Loucy (cell line): ENCODE measurements around the gene AKR7A2.

Source experiments
- H2AFZ ChIP-seq: fragments of 200-600 bp; sonication (generic); 2 replicates; pipeline ENCODE4 v1.6.0; 2016; ENCODE audit warnings: antibody characterized with exemption, mild to moderate bottlenecking, low read length, moderate library complexity
- H3F3A ChIP-seq: fragments of 200-600 bp; 2 replicates; pipeline ENCODE4 v1.6.0; 2016; ENCODE audit warnings: antibody characterized with exemption, low read depth, mild to moderate bottlenecking
- H3K27me3 ChIP-seq: fragments of 200-600 bp; sonication (generic); 2 replicates; pipeline ENCODE4 v1.6.1; 2014; ENCODE audit warnings: low read length, mild to moderate bottlenecking; ENCODE audit not compliant: insufficient read depth, poor library complexity, severe bottlenecking
- H3K36me3 ChIP-seq: fragments of 200-600 bp; sonication (generic); 2 replicates; pipeline ENCODE4 v1.6.1; 2016; ENCODE audit warnings: low read length; ENCODE audit not compliant: insufficient read depth
- H3K4me1 ChIP-seq: fragments of 200-600 bp; sonication (generic); 2 replicates; pipeline ENCODE4 v1.5.1; 2014; ENCODE audit warnings: low read length, mild to moderate bottlenecking; ENCODE audit not compliant: insufficient read depth, poor library complexity, severe bottlenecking
- H3K4me2 ChIP-seq: fragments of 200-600 bp; sonication (generic); 2 replicates; pipeline ENCODE4 v1.6.0; 2014; ENCODE audit warnings: antibody characterized with exemption, low read length, low read depth, mild to moderate bottlenecking; ENCODE audit not compliant: poor library complexity, severe bottlenecking
- H3K4me3 ChIP-seq: fragments of 200-600 bp; sonication (generic); 2 replicates; pipeline ENCODE4 v1.5.1; 2014; ENCODE audit warnings: low read length, mild to moderate bottlenecking, mixed read lengths; ENCODE audit not compliant: poor library complexity, severe bottlenecking
- H3K79me2 ChIP-seq: fragments of 200-600 bp; sonication (generic); 2 replicates; pipeline ENCODE4 v1.6.1; 2014; ENCODE audit warnings: low read length; ENCODE audit not compliant: insufficient read depth
- H3K9ac ChIP-seq: fragments of 200-600 bp; sonication (generic); 2 replicates; pipeline ENCODE4 v1.6.0; 2014; ENCODE audit warnings: mild to moderate bottlenecking, low read depth, low read length, moderate library complexity; ENCODE audit not compliant: poor library complexity, severe bottlenecking
- H3K9me2 ChIP-seq: fragments of 200-600 bp; sonication (generic); replicated peaks from 2 replicates; pipeline ENCODE4 v1.6.1; 2016; ENCODE audit warnings: low read depth, low read length, mixed read lengths
- H3K9me3 ChIP-seq: fragments of 200-600 bp; sonication (generic); 2 replicates; pipeline ENCODE4 v1.6.1; 2014; ENCODE audit warnings: mild to moderate bottlenecking, antibody characterized with exemption, low read length, low read depth; ENCODE audit not compliant: insufficient read depth
- H4K20me1 ChIP-seq: fragments of 200-600 bp; sonication (generic); 2 replicates; pipeline ENCODE4 v1.6.0; 2014; ENCODE audit warnings: antibody characterized with exemption, low read length, mild to moderate bottlenecking; ENCODE audit not compliant: insufficient read depth, poor library complexity, severe bottlenecking
- CTCF ChIP-seq: fragments of 200-600 bp; sonication (generic); conservative IDR thresholded peaks from 2 replicates; pipeline ENCODE4 v1.5.1; 2014; ENCODE audit warnings: mild to moderate bottlenecking, antibody characterized with exemption, low read length
- EZH2phosphoT487 ChIP-seq: fragments of 200-600 bp; IDR thresholded peaks from 2 replicates; pipeline ENCODE4 v1.6.1; 2018; ENCODE audit warnings: antibody characterized with exemption, mild to moderate bottlenecking, moderate library complexity, borderline replicate concordance

Gene AKR7A2

GRCh38 chr1:19360016-19360415 is 48.1 kb upstream of the AKR7A2 start:
- H3K27me3 ChIP-seq: no peaks in the 10 kb centered on the region
- H3K9me3 ChIP-seq: no peaks in the 10 kb centered on the region
- no peaks in the 10 kb centered on the region for H3K4me1 ChIP-seq
- no peak overlapping the region for H3K9ac ChIP-seq
- H2AFZ ChIP-seq: no peak overlapping the region
- H3K9me2 ChIP-seq: no peaks in the 10 kb centered on the region
- H3K4me3 ChIP-seq: no peak overlapping the region
- H4K20me1 ChIP-seq: peaks cover 57% of the 10 kb centered on the region
- no peak overlapping the region for H3K4me2 ChIP-seq
- TF ChIP-seq EZH2phosphoT487 (no peak), CTCF (no peak)
- H3F3A ChIP-seq: no peaks in the 10 kb centered on the region
- H3K79me2 ChIP-seq: peaks cover 33% of the 10 kb centered on the region; the same call in 1 of the 2 replicates
- peaks cover 44% of the 10 kb centered on the region; the same call in 1 of the 2 replicates for H3K36me3 ChIP-seq

- Histone ChIP-seq H3K27me3 (no peaks in the 10 kb centered on the region), H4K20me1 (peaks cover 54% of the 10 kb centered on the region), H3K36me3 (peaks cover 51% of the 10 kb centered on the region; the same call in 1 of the 2 replicates), H3K9me2 (no peaks in the 10 kb centered on the region), H3K9ac (no peak overlapping the region), H2AFZ (no peak overlapping the region), H3F3A (no peaks in the 10 kb centered on the region), H3K4me2 (no peak overlapping the region), H3K4me1 (no peaks in the 10 kb centered on the region), H3K79me2 (peaks cover 33% of the 10 kb centered on the region; the same call in 1 of the 2 replicates), H3K9me3 (no peaks in the 10 kb centered on the region), H3K4me3 (no peak overlapping the region)
- TF ChIP-seq CTCF (no peak), EZH2phosphoT487 (no peak)
Observed at GRCh38 chr1:19359357-19359756, 47.4 kb upstream of the AKR7A2 start.

GRCh38 chr1:19358710-19359109 is 46.8 kb upstream of the AKR7A2 start:
- Histone ChIP-seq H3K9me3 (no peaks in the 10 kb centered on the region), H3F3A (no peaks in the 10 kb centered on the region), H3K36me3 (peaks cover 57% of the 10 kb centered on the region; the same call in 1 of the 2 replicates), H3K79me2 (peaks cover 33% of the 10 kb centered on the region; the same call in 1 of the 2 replicates), H4K20me1 (peaks cover 48% of the 10 kb centered on the region), H3K4me1 (no peaks in the 10 kb centered on the region), H3K9ac (no peak overlapping the region), H3K27me3 (no peaks in the 10 kb centered on the region), H3K4me2 (no peak overlapping the region), H3K4me3 (no peak overlapping the region), H2AFZ (no peak overlapping the region), H3K9me2 (no peaks in the 10 kb centered on the region)
- TF ChIP-seq EZH2phosphoT487: no peak
- TF ChIP-seq CTCF: no peak
